G401.6 (cell line): ENCODE data around the gene SWAP70.
A peak's percentile ranks its signal among the peaks of the same experiment; 100 is the strongest.
"Not testable (repeated sequence)": the region's sequence is repeated elsewhere in the genome, so short reads cannot be mapped to it uniquely, and the experiment has no call there.

ENCODE experiments used
- FAIRE-seq: peaks from 2 replicates; lab custom pipeline; 2012; peaks lifted over from hg19 to GRCh38; lab: Jason Lieb, UNC

Gene SWAP70

DNA sequence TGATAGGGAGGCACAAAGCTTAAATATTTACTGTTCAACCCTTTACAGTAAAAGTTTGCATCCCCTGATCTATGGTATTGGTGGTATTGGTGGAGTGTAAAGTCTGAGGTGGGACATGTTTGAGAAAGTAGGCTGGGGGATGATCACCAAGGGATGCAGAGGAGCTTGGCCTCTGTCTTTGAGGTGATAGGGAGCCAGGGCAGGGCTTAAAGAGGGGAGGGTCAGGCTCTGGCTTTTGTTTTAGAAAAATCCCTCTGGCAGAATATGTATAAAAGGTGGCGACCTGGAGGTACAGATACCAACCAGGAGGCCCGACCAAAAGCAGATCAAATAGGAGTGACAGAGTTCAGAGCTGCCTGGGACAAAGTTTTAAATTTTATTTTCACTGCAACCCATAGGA is 59.0 kb downstream of the SWAP70 start:
- no peak for FAIRE-seq

DNA sequence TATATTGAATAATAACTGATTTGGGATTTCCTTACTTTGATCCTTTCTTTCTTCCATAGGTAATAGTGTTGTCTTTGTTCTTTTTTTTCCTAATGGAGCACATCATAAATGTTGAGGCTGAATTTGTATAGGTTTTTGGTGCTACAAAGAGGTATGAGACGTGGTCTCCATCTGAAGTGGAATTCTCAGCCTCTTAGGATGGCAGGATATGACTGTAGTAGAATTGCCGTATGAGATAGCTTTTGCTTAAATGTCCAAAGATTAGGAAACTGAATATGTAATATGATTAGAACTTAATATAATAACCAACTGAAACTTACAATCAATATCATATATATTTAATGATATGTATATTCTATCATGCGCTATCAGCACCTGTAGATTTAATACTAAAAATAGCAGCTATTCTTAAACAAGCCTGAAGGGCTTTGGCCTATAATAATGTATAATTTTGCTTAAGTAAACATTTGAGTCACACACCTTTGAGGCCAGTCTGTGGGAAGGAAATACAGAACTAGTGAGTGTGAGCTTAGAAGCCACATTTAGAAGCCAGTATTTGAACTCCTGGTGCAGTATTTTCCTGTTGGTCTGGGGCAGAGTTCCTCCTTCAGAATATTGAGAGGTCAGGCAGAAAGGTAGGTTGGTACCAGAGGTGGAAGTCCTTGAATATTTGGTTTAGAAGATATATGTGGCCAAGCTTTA is 62.6 kb downstream of the SWAP70 start:
- no peak for FAIRE-seq

DNA sequence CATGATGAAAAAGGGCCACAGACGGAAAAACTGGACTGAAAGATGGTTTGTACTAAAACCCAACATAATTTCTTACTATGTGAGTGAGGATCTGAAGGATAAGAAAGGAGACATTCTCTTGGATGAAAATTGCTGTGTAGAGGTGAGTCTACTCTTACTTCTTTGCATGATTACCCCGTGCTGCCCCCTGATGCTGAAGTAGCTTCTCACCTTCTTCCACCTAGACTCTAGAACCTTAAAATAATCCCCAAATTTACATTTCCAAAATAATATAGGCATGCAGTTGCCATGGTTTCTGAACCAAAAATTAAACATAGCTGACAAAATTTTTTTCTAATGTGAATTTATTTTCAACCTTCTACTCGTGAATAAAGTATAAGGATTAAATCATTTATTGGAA is 64.2 kb downstream of the SWAP70 start:
- FAIRE-seq: no peak

DNA sequence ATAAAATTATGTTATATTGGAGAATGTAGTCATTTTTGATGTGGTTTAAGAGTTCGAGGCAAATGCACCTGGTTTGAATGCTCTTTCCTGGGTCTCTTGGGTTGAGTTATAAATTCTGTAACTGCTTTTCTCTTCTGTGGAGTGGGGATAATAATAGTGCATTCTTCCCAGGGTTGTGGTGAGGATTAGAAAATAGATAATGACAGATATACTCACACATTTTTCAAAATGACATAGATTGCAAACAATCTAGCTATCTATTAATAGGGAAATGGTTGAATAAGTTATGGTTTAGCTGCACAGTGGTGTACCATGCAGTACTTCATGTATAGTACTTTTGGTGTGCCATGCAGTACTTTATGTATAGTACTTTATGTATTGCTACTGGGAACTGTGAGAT is 67.4 kb downstream of the SWAP70 start:
- FAIRE-seq: no peak

DNA sequence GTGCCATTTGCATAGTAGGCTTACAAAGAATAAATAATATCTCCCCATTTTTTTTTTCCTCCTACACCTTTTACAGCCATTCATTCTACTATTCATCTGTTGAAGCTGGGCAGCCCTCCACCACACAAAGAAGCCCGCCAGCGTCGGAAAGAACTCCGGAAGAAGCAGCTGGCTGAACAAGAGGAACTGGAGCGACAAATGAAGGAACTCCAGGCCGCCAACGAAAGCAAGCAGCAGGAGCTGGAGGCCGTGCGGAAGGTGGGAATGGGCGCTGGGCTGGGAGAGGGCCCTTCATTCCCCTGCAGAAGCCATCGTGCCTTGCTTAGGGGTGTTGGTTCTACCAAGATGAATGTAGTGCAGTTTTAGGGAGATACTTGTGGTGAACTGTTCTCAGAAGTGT is 68.6 kb downstream of the SWAP70 start:
- no peak for FAIRE-seq

DNA sequence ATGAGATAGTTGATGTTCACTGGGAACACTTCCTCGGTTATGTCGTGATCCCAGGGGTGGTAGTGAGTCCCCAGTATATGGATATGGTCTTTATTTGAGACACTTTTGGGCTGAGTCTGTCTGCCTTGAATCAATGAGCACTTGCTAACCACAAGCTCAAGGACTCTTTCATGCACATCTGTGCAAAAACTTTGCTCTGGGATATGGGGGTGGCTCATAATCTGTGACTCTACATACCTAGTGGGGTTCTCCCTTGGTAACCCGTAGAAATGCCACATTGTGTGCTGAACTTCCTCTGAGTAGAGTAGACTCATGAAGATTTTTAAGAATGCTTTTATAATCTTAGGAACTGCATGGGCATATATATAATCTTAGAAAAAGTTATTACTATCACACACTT is 69.3 kb downstream of the SWAP70 start:
- FAIRE-seq: no peak

DNA sequence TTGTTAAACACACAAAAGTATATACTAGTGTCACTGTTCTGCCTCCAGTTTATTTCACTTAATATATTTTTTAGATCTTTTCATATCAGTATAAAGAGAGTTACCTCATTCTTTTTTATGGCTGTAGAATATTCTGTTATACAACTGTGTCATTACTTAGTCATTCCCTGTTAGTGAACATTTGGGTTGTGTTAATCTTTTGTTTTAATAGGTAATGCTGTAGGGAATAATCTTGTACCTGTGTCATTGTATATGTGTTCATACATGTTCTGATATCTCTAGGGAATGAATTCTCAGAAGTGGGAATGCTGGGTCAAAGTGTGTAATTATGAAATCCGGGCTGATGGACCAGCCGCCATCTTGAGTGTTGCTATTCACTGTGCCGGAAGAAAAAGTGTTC is 71.4 kb downstream of the SWAP70 start:
- no peak for FAIRE-seq

DNA sequence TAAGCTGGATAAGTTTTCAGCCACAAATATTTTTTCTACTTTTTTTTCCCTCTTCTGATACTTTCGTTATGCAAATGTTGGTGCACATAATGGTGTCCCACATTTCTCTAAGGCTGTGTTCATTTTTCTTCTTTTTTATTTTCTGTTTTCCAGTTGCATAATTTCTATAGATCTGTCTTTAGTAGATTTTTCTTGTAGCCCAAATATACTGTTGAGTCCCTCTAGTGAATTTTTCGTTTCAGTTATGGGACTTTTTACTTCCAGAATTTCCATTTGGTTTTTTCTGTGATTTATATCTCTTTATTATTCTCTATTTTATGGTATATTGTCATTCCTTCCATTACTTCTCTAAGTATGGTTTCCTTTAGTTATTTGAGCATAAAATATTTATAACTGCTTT is 72.0 kb downstream of the SWAP70 start:
- peak; percentile 47 for FAIRE-seq

DNA sequence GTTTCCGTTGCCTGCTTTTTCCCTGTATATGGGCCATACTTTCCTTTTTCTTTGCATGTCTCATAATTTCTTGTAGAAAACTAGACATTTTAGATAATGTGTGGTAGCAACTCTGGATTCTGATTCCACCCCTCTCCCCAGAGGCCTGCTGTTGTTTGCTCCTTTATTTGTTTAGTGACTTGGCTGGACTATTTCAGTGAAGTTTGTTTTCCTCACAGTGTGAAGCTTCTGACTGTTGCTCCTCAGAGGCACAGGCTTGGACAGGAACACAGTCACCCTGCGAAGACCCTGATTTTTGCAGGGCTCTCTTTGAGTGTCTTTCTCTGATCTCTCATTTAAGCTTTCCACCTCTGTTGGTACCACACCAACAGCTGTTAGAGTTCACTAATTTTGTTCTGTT is 72.5 kb downstream of the SWAP70 start:
- FAIRE-seq: no peak

DNA sequence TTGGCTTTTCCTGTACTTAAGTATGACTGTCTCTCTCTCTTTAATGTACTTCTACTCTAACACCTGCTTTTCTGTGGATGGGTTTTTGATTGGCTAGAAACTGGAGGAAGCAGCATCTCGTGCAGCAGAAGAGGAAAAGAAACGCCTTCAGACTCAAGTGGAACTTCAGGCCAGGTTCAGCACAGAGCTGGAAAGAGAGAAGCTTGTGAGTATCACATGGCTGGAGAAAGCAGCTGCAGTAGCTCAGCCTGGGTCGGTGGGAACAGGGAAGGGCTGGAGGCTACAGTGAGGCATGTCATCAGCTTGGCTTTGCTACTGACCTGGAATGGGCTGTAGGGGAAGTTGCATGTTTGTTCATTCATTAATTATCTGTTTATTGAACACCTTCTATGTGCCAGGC is 74.2 kb downstream of the SWAP70 start:
- FAIRE-seq: no peak

DNA sequence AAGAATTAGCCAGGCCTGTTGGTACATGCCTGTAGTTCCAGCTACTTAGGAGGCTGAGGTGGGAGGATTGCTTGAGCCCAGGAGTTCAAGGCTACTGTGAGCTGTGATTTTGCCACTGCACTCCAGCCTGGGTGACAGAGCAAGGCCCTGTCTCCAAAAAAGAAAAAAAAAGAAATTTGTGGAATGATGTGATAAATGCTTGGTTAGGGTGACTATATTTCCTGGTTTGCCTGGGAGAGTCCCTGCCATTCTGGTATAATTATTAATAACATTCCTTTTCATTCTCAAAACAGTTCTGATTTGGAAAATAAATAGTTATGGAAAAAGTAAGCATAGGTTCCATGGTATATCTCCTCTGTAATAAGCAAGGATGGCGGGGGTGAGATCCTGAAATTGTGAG is 74.8 kb downstream of the SWAP70 start:
- FAIRE-seq: no peak

DNA sequence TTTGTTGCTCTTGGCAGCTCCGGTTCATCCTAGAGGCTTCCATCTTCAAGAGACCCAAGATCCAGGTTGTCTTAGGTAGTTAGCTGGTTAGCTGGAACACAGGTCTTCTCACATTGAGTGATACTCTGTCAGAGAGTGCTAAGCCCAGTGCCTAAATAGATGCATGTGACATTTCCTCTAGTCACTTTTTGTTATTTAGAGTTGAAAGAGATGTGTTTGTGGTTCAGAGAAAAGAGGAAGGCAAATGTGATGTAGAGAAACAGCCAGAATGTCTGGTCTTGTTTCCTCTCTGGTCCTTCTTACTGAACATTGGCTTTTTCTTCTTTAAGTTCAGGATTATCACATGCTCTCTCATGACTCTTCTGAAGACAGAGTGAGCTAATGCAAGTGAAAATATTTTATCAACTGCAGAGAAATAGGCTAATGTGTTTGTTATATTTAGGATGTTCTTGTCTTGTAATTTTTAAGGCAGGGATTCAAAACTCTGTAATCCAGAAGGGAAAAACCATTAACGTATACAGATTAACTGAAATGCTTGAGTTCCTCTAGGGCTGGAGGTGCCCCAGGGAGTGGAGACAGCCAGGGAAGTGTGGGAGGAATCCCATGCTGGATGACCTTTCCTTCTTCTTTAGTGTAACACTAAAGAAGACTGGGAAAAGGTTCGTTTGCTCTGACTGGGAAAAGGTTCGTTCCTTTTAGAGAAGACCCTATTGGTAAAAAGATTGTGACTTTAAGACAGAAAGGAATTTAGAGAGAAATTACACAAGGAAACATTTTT is 75.4 kb downstream of the SWAP70 start:
- FAIRE-seq: no peak

DNA sequence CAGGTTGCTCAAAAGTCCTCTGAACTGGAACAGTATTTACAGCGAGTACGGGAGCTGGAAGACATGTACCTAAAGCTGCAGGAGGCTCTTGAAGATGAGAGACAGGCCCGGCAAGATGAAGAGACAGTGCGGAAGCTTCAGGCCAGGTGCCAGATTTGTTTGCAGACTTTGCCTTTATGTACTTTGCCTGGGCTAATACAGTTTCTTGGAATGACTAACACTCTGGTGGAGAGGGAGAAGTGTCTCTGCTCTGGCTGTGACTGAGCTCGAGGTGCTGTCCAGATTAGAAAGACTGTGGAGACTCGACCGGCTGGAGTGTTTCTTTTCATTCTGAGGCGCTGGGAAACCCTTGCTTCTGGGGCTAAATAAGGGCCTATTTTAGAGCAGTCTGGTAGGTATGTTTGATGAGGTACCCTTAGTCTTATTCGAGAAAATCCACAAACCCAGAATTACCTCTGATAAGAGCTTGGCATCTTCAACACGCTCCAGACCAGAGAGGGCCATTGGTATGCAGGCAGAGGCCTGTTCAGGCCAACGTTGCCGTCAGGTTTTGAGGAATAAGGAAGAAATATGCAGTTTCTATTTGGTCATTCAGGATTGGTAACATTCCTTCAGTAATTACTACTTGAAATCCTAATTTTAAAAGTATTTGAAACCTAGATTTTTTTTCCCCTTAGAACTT is 76.5 kb downstream of the SWAP70 start:
- no peak for FAIRE-seq

DNA sequence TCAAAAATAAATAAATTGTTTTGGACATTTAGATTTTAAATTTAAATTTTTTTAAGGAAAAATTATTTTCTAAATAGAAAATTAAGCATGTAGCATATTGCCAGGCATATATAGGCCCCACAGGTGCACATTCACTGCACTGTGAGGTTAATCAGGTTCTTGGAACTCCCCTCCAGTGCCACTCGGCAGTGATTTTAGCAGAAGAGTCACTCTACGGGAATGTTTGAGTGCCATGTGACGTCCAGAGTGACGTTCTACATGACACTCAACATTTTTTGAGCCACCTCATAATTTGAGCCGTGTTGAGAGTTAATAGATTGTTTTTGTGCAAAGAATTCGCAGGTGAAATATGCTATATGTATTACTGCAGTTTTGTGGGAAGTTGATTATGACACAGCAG is 77.4 kb downstream of the SWAP70 start:
- no peak for FAIRE-seq

DNA sequence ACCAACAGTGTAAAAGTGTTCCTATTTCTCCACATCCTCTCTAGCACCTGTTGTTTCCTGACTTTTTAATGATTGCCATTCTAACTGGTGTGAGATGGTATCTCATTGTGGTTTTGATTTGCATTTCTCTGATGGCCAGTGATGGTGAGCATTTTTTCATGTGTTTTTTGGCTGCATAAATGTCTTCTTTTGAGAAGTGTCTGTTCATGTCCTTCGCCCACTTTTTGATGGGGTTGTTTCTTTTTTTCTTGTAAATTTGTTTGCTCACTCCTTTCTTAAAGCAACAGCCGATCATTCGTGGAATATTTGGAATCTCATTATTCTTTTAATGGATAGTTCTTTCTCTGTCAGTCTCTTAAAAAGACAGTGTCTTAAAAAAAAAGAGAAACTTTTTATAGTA is 79.6 kb downstream of the SWAP70 start:
- not testable (repeated sequence) for FAIRE-seq

DNA sequence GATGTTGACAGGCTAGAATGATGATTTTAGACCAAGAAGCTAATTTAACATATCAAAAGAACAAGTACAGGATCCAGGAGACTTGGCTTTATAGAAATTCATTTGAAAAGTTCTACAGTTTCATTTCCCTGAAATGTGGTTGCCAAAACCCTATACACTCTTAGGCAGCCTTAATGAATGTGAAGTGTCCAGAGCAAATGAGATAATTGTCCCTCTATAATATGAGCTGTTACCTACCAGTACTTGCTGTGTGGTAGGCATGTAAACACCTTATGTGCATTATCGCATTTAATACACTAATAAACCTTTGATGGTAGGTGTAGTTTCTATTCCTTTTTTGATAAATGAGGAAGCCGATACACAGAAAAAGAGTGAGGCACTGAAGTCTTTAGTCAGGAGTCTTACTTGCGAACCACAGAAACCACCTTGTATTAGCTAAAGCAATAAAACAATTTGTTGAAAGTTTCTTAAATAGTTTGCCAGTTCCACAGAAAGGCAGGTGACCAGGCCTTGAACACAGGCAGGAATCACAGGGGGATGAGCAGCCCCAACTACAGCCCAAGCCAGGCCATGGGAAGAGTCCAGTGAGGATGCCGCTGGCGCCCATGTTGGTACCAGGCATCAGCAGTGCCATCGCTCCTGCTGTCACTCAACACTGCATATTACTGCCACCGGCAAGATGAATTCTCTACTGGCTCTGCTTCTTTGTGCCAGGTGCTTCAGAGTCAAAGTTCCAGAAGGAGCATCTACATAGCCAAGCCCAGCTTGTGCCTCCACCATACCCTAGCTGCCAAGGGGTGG is 81.7 kb downstream of the SWAP70 start:
- FAIRE-seq: no peak

DNA sequence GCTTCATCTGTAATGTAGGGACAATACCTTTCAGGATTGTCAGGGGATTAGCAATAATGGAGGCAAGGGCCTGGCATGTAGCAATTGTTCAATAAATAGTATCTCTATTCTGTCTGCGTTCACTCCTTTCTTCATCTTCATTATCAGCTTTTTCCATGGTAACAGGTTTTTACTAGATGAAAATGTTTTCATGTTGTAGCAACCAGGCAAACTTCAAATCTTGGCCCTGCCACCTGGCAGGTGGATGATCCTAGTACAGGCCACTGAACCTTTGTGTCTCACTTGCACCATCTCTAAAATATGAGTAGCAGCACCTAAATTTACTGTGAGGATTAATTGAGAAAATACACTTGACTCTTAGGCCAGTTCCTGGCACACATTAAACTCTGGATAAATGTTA is 83.4 kb downstream of the SWAP70 start:
- FAIRE-seq: no peak

DNA sequence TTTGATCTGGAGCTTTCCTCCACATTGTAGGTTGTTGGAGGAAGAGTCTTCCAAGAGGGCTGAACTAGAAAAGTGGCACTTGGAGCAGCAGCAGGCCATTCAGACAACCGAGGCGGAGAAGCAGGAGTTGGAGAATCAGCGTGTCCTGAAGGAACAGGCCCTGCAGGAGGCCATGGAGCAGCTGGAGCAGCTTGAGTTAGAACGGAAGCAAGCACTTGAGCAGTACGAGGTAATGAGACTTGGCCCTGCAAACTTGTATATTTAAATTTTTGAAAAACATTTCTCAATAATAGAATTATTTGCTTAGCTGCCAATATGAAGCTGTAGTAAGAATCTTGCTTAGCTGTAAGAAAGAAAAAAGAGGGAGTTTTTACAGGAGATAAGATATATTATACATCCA is 84.0 kb downstream of the SWAP70 start:
- FAIRE-seq: no peak

DNA sequence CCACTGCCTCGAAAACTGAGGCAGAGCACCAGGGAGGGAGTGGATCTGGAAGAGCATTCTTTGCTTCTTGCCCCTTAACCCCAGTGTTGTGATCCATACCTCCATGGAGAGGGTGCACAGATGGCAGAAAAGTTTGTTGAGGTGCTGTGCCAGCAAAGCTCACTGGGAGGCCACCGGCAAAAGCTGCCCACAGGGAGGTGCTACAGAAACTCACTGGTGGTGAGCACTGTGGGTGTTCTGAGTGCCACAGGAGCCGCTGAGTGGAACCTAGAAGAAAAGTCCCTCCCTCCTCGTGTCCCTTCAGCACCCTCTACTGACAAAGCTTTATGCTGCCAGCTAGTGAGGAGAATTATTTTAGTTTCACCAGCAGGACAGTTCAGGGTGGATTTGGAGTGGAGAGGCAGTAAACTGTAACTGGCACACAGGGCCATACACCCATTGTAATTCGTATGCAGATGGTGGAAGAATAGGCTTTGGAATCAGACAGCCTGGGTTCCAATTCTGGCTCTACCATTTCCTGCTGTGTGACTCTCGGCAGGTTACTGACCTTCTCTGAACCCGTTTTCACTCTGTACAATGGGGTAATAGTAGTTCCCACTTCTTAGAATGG is 84.6 kb downstream of the SWAP70 start:
- FAIRE-seq: peak; percentile 70

DNA sequence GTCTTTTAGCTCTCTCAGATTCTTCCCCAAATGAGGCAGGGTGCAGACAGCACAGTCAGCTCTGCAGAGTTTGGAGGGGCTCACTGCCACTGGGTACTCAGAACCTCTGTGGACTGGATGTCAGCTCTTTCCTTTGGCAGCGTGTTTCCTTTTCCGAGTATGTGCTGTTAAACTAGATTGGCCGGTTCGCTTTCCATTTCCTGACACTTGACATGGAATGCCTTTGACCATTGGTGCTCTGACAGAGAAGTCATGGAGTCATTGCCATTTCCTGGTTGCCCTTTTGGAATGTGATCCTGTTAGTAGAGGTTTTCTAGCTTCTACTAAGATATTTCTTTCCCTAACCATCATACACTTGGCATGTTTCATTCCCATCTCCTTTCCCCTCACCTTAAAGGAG is 86.7 kb downstream of the SWAP70 start:
- FAIRE-seq: no peak

DNA sequence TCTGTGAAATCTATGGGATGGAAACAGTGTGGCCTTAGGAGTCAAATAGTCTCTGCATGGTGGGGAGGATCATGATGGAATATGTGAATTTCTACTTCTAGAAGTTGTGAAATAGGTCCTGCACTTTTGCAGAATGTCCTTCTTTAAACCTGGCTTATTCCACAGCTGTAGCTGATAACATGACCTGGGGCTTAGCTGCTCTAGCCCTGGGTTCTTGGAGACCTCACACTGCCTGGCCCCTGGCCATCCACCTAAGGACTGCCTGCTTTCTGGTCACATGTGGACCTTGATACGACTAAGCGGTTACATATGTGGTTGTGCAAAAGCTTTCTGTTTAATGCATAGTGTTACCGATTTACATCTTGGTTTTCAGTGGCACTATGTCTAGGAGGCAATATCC is 88.2 kb downstream of the SWAP70 start:
- FAIRE-seq: no peak

DNA sequence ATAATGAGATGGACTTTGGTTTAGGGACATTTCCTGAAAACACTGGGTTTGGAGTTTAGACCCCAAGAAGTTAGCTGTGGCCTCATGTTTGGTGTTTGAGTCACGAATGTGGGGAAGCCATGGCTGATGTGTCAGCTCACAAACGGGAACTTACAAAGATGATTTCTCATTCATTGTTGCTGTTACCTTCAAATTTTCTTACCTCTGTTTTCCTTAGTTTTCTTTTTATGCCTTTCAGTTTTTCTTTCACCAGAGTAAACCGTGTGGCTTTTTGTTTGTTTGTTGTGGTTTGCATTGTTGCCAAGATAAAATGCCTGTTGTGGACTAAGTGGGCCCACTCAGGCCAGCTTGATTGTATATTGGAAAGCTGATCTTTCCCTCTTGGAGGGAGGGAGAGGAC is 89.1 kb downstream of the SWAP70 start:
- no peak for FAIRE-seq
